ENCODE data around the gene SFT2D2.

SFT2D2 gene

DNA sequence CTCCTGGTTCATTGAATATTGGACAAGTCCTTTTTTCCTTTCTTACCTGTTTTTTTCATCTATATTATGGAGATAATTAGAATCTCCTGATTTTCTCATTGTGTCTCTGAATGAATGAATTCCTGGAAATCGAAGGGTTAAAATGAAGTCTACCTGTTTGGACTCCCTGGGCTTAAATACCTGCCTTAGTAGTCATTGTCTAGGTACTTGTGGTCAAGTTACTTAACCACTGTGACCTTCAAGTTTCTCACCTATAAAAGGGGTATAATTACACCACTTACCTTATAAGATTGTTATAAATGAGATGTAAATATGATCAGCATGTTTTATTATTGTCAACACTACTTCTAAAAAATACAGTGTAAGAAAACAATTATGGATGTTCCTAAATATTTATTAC, 45.8 kb downstream of the SFT2D2 start:
- no peak for DNase-seq

DNA sequence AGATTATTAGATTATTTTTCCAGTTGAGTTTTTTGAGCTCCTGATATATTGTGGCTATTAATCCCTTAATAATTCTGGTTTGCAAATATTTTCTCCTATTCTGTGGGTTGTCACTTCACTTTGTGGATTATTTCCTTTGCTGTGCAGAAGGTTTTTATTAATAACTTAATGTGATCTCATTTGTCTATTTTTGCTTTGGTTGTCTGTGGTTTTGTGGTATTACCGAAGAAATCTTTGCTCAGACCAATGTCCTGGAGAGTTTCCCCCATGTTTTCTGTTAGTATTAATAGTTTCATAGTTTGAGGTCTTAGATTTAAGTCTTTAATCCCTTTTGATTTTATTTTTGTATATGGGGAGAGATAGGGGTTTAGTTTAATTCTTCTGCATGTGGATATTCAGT, 47.8 kb downstream of the SFT2D2 start:
- DNase-seq, result no peak

DNA sequence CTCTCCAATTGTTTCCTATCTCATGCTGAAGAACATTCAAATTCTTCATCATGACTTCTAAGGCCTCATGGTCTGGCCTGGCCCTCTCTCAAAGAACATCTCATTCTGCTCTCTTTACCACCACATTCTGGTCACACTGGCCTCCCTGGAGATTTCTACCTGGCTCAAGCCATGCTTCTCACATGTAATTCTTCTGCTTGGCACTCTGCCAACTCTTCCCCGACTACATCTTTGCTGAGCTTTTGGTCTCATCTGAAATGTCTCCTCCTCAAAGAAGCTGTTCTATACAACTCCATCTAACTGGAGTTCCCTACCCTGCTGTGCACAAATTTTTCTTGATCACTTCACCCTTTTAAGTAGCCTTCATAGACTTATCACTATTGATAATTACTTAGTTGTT, 53.4 kb downstream of the SFT2D2 start:
- DNase-seq, result peak; percentile 26

DNA sequence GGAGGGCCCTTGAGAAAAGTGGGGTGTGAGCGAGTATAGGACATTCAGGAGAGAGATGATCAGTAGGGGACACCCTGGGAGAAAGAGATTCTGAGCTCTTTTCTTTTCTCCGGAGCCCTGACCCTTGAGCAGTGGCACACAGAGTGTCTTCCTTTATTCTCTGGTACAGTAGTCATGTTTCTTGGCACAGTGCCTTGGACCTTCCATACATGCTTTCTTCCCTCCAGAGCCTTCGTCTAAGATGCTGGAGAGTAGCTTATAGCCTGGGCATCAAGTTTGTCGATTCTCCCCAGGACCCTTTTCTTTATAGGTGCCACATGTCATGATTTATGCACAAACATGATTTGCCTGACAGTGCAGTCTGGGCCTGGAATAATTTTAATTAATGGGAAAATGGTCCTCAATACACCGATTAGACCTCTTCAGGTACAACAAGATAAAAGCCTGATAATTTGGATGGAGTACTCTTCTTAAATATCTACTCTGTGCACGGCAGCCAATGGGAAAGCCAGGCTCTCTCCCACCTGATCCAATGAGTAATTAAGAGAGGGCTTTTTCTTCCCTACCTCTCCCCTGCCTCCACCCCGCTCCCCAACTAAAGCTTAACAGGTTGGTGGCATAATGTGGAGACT, 54.6 kb downstream of the SFT2D2 start, which contains the start of gene TBX19:
Gene TBX19, plus strand, starts transcription at position 582 of the 632 bp plus-strand sequence. CDS start 214 bp downstream, outside the sequence.
- DNase-seq, result no peak

DNA sequence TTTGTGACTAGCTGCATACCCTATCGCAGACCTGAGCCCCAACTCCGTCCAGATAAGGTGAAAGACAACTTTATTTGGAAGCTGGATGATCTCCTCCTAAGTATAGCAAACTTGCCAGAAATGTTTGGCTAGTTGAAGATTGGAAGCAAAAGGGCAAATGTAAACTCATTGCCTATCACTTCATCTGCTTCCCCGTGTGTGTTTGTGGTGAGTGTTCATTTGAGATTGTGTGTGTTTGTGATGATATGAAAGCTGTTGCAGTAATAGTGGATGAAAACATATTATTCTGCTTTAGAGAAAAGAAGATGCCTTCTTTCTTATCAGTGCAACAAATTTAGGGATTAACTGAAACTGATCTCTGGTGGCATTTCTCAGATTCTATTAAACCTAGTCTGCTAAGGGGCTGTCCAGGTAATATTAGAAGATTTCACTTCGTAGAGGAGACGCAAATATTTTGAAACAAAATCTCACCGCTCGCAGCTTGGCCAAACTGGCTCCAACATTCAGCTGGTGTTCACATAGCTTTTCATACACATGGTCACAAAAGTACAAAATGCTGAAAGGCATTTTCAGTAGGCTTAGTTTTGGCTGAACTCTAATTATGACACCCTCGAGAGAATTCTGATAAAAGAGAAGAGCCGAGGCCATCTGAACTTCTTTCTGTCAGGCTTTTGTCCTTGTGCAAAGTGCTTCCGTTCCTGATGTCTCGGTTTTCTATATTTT, 56.0 kb downstream of the SFT2D2 start:
- no peak for DNase-seq

DNA sequence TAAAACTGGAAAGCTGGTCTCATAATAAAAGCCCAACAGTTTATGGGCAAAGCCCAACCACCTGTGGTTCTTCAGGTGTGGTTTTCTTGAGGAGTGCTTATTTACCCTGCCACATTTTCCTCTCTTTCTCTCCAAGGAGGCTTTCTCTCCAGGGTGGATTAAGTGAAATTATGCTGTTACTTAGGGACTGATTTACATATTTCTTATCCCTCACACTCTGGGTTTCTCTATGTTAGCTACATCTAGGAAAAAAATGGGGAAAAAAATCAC, 59.7 kb downstream of the SFT2D2 start:
- no peak for DNase-seq

DNA sequence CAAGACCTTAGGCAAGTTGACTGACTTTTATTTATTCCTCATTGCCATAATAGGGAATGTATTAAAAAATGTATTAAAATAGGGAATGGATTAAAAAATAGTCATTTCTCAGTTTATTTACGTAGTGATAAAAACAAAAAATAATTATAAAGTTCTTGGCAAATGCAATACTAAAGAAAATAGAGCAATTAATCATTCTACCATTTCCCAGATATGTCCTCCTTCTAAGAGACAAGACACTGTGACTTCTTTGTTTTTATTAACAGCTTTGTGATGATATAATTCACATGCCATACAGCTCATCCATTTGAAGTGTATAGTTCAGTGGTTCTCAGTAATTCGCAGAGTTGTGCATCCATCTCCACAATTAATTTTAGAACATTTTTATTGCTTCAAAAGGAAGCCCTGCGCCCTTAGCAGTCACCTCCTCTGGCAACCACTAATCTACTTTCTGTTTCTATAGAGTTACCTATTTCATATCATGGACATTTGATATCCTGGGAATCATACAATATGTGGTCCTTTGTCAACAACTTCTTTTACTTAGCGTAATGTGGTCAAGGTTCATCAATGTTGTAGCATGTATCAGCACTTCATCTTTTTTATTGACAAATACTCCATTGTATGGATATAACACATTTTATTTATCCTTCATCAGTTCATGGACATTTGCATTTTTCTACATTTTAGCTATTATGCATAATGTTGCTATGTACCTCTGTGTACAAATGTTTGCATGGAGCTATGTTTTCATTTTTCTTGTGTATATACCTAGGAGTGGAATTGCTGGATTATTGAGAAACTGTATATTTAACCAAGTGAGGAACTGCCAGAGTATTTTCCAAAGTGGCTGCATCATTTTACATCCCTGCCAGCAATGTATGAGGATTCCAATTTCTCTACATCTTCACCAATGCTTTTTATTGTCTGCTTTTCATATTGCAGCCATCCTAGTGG, 60.4 kb downstream of the SFT2D2 start:
- DNase-seq, result no peak

DNA sequence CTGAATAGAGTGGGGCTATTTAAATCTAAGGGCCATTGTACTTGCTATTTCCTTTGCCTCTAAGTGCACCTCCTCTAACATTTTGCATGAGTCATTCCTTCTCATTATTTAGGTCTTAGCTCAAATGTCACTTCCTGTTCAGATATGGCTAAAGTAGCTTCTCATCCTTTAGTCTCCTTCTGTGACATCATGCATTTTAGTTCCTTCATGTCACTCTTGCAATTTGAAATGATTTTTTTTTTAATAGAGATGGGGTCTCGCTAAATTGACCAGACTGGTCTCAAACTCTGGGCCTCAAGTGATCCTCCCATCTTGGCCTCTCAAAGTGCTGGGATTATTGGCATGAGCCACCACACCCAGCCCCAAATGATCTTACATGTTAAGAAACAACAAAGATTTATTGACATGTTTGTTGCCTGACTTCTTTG, 61.4 kb downstream of the SFT2D2 start:
- DNase-seq, result no peak

DNA sequence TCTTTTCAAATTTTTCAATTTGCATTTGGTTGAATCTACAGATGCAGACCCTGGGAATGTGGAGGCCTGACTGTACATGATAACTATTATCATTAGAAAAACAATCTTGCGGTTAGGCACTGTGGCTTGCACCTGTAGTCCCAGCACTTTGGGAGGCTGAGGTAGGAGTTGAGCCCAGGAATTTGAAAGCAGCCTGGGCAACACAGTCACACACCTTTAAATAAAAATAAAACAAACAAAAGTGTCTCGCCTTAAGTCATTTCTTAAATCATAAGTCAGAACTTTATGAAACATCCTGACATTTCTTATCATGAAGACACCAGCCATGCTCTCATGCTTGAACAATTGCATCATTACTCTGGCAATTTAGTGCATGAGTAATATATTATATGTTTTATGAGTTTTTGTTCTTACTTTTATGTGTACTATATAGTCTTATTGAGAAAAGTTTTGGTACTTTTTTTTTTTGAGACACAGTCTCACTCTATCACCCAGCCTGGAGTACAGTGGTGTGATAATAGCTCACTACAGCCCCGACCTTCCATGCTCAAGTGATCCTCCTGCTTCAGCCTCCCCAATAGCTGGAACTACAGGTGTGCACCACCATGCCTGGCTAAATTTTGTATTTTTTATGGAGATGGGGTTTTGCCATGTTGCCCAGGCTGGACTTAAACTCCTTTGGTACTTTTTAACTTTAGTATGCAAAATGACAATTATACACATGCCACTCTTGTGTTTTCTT, 62.7 kb downstream of the SFT2D2 start:
- DNase-seq, result no peak

DNA sequence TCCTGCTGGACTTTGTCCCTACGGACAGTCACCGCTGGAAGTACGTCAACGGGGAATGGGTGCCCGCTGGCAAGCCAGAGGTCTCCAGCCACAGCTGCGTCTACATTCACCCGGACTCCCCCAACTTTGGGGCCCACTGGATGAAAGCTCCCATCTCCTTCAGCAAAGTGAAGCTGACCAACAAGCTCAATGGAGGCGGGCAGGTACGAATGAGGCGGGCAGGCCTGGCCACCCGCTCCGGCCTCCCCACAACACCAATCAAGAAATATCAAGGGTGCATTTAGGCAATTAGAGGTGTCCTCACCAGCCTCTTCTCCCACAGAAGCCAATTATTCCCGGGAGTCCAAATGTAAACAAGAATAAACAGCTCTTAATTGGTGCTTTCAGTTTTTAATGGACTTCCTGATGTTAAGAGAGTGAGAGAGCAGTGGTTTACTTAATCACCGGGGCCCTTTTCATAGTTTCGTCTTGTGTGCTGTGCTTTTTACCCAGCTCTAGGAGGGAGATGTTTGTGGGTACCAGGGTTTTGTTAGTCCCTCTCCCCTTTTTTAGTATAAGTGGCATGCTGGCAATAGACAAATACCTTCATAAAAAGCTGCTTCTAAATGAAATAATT, 65.5 kb downstream of the SFT2D2 start:
- DNase-seq, result no peak

DNA sequence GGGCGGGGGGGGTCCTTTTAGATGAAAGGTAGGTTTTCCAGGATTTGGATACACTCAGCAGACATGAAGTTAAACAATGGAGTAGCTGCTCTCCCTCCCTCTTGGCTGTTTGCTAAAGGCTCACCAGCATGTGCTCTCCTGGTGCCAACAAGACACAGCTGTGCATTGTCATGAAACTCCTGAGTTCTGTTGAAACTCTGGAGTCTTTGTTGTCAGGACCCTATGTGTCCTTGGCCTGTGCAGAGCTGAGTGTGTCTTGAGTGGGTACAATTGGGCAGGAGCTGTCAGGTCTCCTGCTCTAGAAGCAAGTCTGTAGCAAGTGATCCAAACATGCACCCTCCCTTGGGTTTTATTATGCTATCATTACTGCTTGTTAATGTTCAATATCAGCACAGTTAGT, 67.6 kb downstream of the SFT2D2 start:
- DNase-seq, result no peak

DNA sequence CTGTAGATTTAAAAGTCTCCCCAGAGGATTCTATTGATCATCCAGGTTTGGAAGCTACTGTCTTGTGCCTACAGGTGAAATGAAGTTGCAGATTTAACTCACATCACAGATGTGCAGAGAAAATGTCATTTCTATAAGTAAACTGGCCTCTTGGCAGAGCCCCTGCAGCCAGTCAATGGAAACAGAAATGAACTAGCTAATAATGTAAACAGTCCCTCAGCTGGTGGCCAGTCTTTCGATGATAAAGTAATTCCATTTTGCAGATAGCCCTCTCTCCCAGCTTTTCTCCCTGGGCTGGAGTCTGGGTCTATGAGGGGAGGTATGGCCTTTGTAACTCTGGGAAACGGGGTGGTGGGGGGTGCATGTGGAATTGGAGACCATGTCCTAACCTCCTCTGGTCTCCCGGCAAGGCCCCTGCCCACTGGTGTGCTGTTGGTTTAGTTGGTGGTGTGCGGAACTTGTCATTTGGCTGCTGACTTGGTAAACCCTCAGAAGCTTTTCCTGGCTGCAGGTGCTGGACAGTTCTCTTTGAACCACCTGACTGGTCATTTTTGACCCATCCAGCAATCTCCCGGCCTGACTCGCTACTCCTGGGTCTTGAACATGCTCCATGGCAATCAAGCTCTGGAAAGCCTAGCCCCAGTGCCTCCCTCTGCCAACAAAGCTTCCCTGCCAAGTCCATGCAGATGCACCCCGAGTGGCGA, 69.8 kb downstream of the SFT2D2 start:
- DNase-seq, result no peak

DNA sequence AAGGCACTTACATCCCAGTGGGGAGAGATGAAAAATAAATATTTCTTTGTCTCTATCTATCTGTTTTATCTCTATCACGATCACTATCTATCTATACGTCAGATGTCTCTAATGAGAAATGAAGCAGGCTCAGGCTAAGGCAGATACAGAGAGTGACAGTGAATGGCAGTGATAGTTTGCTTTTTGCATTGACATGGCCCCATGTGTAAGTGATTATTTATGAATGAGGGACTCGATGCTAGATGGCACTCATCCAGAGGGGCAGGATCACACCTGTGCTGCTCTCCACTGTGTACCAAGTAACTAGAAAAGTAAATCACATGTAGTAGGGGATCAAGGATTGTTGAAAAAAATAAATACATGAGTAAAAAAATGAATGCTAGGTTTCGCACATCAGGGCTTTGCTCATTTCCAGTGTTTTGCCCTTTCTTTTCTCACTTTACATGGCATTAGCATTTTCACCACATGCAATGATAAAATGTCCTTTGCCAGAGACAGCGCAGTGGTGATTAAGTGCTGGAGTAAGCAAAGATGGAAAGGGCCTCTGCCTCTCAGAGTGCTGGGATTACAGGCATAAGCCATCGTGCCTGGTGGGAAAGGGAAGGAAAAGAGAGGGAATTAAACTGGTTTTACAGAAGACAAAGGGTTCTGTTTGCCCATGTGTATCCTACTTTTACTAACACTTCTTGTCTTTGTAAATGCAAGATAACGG, 71.4 kb downstream of the SFT2D2 start:
- DNase-seq, result peak; percentile 53

DNA sequence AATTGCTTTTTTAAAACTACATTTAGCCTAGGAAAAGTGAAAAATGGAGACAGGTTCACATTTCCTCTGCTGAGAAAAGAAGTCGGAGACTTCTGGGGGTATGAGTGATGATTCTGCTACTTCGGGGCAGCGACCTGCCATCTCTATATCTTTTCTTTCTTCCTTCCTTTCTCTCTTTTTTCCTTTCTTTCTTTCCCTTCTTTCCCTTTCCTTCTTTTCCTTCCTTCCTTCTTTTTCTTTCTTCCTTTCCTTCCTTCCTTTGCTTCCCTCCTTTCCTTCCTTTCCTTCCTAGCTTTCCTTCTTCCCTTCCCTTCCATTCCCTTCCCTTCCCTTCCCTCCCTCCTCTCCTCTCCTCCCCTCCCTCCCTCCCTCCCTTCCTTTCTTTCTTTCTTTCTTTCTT, 72.6 kb downstream of the SFT2D2 start:
- DNase-seq, result no peak

DNA sequence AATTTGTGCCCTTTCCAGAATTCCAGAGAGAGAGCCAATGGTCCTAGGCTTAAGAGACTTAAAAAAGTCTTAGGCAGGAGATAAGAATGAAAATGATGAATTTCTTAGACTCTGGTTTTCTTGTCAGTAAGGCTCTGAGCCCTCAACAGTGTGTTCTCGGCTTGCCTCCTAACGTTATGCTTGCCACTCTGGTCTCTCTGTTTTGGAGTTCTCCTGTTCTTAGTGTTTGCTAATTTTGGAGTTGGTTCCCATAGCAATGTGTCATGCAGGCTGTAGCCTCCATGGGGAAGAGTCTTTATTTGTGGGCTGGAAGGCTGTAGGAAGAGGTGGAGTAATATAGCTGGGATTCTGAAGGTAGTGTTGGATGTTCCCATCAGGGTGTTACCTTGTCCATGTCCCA, 74.8 kb downstream of the SFT2D2 start:
- no peak for DNase-seq

DNA sequence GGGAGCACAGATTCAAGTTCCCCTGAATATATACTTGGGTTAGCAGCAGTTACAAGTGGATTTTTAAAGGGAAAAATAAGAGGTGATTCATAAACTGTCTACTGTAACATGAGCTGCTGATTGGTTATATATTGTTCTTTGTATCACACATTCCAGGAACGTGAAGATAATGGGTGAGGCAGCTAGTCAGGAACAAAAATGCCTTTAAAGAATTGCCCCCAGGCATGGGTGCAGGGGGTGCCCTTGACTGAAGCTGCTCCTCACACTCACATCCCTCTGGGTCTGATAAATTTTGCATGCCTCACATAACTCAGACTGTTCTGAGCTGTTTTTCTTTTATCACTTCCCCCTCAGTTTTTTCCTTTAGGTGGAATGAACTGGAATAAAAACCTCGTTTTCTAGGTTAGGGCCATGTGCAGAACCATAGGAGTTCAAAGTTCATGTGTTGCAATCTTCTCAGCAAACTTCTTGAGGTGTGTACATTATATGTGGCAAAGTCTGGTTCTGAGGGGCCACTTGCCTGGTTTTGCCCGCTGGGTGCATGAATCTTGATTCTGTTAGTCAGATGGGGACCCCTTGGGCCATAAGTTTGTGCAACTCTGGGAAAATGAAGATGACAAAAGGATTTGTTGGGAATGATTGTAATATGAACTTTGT, 76.0 kb downstream of the SFT2D2 start:
- no peak for DNase-seq
